H1 (cell line): ENCODE data around the gene PITRM1. TPM values are rescaled to one million over a fixed set of nuclear protein-coding genes. Genes with fewer than 3 reads are reported as not detected.

Experiments used
- BRCA1 ChIP-seq: IDR thresholded peaks from 2 replicates; pipeline ENCODE4 v1.6.1; 2012; ENCODE audit warnings: low read depth, low read length, improper control_type of control experiment
- POLR2A ChIP-seq, 2 experiments: IDR thresholded peaks; 1 replicate in 1 of 2; 2 replicates in 1 of 2; pipeline ENCODE4 v1.6.1; 2011; ENCODE audit warnings: low read depth in 2 of 2, low read length in 2 of 2, mild to moderate bottlenecking in 2 of 2; ENCODE audit errors: control extremely low read depth in 1 of 2
- polyA plus RNA-seq, 7 experiments: library from polyadenylated mRNA; depleted of rRNA in 3 of 7; stranded (reverse) in 5 of 7; unstranded in 2 of 7; fragments of >200 nt in 5 of 7; fragments of 200-250 nt in 2 of 7; gene quantifications; 1 replicate in 5 of 7; 2 replicates in 1 of 7; 4 replicates in 1 of 7; pipeline versions ENCODE4 v1.2.1 to v1.2.3, GENCODE V29; 2011 to 2013; ENCODE audit warnings: missing spikeins in 2 of 7, mixed read lengths in 2 of 7
- total RNA-seq: library from RNA; stranded (reverse); fragmentation: NEBNext Ultra II Directional; extraction: Animal tissue kit (Norgen Biotek cat#: 25700); gene quantifications from 2 replicates; pipeline ENCODE4 v1.2.1, GENCODE V29; 2021

The PITRM1 gene
- total and polyA plus RNA-seq, 2 of the 8 experiments (the other 6 are each of a cell fraction or from before 2014, with no cell fraction given) = 18.6 to 31.5 TPM

DNA sequence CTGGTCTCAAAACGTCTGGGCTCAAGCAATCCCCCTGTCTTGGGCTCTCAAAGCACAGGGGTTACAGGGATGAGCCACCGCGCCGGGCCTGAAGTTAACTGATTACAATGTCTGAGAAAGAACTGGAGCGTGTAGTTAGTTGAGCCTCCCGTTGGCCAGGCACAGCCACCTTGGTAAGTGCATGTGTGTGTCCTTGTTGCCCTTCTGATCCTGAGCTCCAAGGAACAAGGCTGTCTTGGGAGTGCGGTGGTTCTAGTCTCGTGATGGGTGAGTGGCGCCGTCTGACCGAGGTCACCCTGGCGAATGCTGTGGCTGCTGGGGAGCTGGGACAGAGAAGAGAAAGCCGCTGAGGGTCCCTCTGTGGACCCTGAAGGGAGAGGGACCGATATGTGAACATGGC lies 50.5 kb downstream of the PITRM1 start (continued):
- no peak for TF ChIP-seq BRCA1
- TF ChIP-seq POLR2A (IDR thresholded peaks at IDR 0.05; ENCODE audit: control extremely low read depth in 1 of 2, low read depth in 2 of 2, low read length in 2 of 2) = no peak
